GM19023 (cell line): ENCODE measurements around the gene POC5.

Source experiments
- ATAC-seq: cut with Tn5 transposase; IDR thresholded peaks from one replicate; pipeline ENCODE4 v1.9.1; 2021; ENCODE audit warnings: mild to moderate bottlenecking, moderate library complexity; ENCODE audit not compliant: unreplicated experiment

POC5 gene

GRCh38 chr5:75663579-75664284, 53.5 kb downstream of the POC5 start:
- no peak for ATAC-seq

DNA sequence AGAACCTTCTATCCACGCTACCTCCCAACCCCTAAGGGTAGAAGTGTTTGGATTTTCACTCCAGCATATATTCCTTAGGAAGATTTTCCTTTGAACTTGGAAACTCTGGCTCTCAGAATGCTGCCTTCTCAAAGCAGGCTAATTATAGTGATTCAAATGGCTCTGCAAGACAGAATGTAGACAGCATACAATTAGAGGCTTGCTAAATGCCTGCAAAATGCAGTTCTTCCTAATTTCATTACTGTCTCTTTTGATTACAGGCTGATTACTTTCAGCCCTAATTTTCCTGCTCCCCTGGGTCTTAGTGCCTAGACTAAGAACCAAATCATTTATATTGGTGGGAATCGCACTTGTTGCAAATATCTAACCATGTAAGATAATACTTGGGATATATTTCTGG, 55.2 kb downstream of the POC5 start:
- no peak for ATAC-seq

GRCh38 chr5:75660678-75661465, 56.4 kb downstream of the POC5 start:
- no peak for ATAC-seq

DNA sequence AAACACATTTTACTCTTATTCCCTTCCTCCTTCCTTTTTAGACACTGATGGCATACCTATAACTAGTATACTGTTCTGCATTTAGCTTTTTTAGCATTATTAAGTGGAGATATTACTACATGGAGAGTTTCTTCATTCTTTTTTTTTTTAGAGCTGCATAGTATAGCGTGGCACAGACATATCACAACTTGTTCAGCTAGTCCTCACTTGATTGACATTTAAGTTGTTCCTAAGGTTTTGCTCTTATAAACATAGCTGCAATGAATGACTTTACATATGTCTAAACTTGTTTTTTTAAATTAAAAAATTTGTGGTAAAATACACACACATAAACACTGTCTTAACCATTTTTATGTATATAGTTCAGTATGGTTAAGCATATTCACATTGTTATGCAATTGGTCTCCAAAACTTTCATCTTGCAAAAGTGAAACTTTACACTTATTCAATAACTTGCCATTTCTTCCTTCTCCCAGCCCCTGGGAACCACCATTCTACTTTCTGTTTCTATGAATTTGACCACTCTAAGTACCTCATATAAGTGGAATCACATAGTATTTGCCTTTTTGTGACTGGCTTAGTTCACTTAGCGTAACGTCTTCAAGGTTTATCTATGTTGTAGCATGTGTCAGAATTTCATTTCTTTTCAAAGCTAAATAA, 57.3 kb downstream of the POC5 start:
- no peak for ATAC-seq

DNA sequence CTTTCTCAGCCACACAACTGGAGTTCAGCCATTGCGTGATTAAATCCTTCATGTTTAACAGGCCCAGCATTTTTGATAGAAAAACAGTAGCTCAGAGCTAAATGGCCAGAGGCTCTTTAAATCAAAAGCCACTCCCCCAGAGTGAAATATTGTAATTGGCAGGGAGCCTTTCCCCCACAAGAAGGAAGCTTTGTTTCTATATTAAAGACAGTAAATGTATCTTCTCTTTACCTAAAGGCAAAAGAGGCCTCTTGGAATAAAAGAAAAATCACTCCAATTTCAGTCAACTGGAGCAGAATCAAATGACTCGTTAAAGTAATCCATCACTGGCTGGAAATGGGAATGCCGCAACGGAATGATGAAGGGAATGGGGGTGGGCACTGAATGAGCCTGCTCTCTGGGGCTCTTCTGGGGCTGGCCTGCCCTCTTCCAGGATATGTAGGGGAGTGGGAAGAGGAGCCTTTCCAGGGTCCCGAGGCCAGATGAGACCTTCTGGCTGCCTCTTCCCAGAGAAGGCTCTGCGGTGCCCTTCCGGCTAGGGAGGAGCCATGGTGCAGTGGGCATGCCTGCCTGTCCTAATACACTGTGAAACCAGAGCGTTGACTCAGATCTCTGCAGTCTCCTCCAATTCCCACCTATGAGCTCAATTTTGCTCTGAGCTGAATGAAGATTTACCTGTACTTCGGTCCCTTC, 60.8 kb downstream of the POC5 start:
- no peak for ATAC-seq

DNA sequence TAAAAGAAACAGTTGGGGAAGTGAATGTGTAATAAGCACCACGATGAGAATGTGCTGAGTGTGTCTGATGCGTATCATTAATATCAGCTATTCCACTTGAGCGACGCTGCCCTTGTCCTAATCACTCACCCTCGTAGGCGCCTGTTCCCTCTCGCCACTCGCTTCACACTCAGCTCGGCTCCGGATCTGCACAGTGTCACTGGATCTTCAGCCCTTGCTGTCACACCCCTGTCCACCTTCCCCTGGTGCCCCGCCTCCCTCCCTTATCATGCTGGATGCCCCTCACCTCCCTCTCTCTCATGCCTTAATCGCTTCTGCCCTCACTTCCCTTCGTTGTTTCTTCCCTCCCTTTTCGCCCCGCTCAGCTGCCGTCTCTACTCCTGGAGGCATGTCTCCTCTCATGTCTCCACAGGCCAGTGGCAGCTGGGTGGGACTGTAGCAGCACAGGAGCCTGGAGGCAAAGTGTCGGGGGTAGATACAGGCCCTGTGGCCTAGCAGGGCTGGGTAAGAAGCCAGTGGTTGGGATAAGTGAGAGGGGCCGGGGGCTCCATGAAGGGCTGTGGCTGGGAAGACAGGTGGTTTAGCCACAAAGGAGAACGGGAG, 62.4 kb downstream of the POC5 start:
- ATAC-seq: no peak

DNA sequence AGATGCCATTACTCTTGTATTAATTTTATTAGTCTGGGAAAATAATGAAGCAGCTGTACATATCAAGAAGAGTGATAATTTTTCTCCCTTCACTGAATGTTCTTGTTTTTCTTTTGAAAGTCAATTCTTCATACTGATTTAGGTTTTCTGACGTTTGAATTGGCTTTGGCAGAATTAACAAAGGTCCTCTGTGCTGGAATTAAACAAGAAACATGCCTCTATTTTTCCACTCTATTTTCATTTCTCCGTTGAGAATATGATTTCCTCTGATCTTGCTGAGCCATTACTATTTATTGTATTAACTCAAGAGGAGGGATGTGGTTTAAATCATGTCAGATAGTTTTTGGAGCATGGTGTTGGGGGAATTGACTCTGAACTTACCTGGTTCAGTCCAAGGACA, 63.7 kb downstream of the POC5 start:
- no peak for ATAC-seq

DNA sequence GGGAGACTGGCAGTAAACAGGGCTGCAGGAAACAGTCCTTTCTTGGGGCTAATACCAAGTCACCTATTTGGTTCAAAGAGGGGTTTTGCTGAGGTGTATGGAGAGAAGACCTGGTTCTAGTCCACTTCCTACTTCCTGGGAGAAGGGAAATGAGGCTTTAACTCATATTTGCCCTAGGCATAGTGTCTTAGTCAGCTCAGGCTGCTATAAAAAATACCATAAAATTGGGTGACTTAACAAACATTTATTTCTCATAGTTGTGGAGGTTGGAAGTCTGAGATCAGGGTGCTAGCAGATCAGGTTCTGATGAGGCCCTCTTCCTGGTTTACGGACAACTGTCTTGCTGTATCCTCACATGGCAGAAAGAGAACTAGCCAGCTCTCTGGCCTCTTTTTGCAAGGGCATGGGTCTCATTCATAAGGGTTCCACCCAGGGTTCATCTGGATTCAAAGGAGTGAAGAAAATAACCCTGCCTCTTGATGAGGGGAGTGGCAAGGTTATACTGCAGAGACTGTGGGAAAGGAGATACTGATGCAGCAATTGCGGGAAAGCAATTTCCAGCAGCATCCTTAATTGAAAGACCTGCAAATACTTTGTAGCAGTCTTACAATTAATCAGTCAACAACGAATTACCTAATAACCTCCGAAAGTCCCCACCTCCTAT, 65.5 kb downstream of the POC5 start:
- no peak for ATAC-seq

DNA sequence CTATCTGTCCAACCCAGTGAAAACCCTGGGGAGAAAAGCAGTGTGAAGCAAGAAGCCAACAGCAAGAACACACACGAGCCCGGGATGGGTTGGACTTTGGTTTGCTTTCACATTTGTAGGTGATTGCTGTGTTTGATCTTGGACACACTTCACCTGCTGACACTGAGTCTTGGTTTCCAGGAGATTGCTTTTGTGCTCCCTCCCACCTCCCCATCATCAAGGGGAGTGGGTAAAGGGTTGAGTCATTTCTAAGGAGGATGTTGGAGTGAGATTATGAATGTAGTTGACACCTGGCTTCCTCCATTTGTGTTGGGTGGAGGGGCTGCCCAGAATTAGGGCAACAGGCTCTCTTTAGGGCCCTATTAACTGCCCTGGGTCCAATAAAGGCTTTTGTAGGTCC, 68.5 kb downstream of the POC5 start:
- ATAC-seq: no peak

DNA sequence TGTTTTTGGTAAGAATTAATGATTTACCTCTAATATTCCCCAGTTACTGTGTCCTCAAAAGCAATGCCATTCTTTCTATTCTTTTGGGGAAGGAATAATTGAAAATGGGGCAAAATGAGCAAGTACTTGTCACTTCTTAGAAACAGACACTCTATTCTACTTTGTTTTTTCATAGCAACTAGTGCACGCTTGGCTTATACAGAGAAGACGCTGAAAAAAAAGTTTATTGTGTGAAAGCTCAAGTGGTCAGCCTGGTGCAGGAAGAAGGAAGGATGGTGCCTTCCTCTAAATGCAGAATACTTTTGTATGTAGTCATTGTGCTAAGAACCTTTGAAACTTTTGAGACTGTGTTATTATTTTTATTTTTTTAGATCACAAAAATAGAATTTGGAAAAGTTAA, 76.4 kb downstream of the POC5 start:
- no peak for ATAC-seq

DNA sequence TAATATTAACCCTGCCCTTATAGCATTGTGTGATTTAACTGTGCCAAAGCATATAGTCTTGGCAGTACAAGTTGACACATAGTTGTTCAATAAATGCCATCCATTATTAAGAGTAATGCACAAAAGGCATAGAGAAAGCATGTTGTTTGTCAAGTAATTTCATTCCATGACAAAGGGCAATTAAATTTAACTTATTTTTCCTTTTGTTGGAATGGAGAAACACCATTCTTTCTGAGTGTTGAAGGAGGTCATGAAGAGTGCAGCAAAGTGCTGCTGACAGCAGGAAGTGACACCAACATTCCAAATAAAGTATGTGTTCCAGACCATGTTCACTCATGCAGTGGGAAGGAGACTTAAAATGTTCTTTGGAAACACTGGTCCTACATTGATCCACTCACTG, 76.8 kb downstream of the POC5 start:
- ATAC-seq: no peak

GRCh38 chr5:75639535-75640311, 77.5 kb downstream of the POC5 start:
- ATAC-seq: no peak

- no peak for ATAC-seq
Measured at GRCh38 chr5:75637949-75638348, 79.3 kb downstream of the POC5 start.

DNA sequence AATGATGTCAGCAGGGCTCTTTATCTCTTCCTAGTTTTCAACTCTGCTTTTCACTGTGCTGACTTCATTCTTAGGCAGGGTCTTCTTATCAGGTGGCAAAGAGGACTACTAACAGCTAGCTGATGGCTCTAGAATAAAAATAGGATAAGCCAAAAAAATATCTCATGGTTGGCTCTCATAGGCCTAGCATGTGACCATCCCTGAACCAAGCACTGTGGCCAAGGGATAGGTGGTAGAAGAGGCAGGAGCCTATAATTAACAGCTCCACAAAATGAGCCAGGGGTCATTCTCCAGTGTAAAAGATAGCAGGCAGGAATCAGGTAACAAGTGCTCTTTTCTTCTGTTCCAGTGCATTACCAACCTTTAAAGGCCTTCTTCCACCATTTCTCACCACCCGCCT, 84.9 kb downstream of the POC5 start:
- no peak for ATAC-seq

- ATAC-seq: no peak
Measured at GRCh38 chr5:75630875-75631274, 86.4 kb downstream of the POC5 start.

DNA sequence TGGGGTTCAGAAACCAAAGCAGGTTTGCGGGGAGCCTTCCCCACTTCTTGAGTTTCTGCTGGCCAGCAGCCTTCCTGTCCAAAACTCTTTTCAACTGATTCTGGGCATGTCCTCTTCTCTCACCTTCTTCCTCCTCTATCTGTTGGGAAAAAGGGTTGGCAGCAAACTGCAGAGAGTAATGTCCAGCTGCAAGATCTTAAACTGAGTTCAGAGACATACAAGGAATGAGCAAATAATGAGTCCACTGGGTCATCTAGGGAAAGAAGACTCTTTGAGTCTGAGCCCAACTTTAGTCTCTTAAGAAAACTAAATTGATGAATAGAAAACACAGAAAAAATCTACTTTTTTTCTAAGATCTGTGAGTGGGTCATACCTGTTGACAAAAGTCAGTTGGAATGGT, 89.4 kb downstream of the POC5 start:
- ATAC-seq: no peak

DNA sequence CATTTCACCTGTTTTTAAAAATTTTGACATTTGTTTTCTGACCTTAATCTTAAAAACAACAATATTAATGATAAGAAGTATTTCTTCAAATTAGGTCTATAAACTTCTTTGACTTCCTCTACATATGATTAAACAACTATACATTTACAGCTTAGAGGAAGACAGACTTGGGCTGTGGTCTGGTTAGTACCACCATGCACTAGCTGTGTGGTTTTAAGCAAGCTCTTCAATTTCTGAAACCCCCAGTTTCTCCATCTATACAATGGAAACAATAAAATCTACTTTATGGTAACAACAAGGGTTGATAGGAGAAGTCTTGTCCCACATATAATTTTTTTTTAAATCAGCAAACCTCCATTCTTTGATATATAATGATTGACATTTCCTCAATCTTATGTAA, 90.3 kb downstream of the POC5 start:
- no peak for ATAC-seq
